Activated naive CD4-positive, alpha-beta T cell treated with anti-CD3 and anti-CD28 coated beads, Interleukin-2, amount 10 ng/mL, durations not matched to agents 7 days and 5 days (primary cell): ENCODE measurements around the gene MICAL3.
"Not testable (repeated sequence)": the region's sequence is repeated elsewhere in the genome, so short reads cannot be mapped to it uniquely, and the experiment has no call there.

ENCODE experiments used
- CTCF ChIA-PET: fragments of 350-600 bp; sonication (Branson Sonifier 250); formaldehyde crosslinking; loops from one replicate; lab custom pipeline; 2021; ENCODE audit warnings: antibody characterized with exemption; lab: Charles Lee
- DNase-seq: peaks from one replicate; pipeline ENCODE4 v3.0.0-alpha.2; 2020
- H3K27ac Mint-ChIP-seq: one replicate; pipeline ENCODE4 v1.8.0; 2021; ENCODE audit warnings: mild to moderate bottlenecking, moderate library complexity, mixed read lengths
- H3K27me3 Mint-ChIP-seq: one replicate; pipeline ENCODE4 v1.8.0; 2021; ENCODE audit warnings: mild to moderate bottlenecking, mixed read lengths
- H3K36me3 Mint-ChIP-seq: one replicate; pipeline ENCODE4 v1.8.0; 2021; ENCODE audit warnings: mixed read lengths
- H3K4me1 Mint-ChIP-seq: one replicate; pipeline ENCODE4 v1.8.0; 2021; ENCODE audit warnings: mixed read lengths
- H3K4me3 Mint-ChIP-seq: one replicate; pipeline ENCODE4 v1.8.0; 2021; ENCODE audit warnings: mild to moderate bottlenecking, moderate library complexity, mixed read lengths
- H3K9me3 Mint-ChIP-seq: one replicate; pipeline ENCODE4 v1.8.0; 2021; ENCODE audit warnings: mixed read lengths

MICAL3 gene

DNA sequence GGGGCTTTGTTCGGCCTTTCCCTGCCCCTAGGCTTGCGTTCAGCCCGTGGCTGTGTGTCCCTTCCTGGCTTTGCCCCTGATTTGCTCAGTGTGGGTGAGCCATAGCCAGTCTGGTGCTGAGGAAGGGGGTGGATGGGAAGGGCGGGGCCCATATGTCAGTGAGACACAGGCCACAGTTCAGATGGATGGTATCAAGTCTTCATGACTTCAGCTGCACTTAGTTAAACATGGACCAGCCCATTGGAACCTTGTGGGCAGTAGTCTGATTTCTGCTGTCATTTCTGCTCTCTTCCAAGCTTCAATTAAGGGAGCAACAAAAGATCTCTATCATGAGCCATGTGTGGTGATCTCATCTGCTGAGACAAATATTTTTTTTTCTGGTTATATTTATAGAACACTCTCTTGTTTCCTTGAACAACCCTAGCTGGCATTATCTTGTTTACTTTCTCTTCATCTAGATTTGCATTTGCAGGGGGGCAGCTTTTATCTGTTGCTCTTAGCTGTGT lies 31.9 kb upstream of the MICAL3 start:
- Mint-ChIP-seq H3K27ac (no peak overlapping the region), H3K4me3 (no peak overlapping the region), H3K36me3 (no peaks in the 10 kb centered on the region), H3K4me1 (peaks cover 2% of the 10 kb centered on the region), H3K27me3 (peaks cover 20% of the 10 kb centered on the region), H3K9me3 (no peaks in the 10 kb centered on the region)
- CTCF ChIA-PET, result interaction anchor here (0.7 to 0.9 kb wide), 2 partner anchors 20 to 226 kb away, joined by 3 to 4 read pairs; no protein-coding TSS in a partner anchor
- no peak for DNase-seq

DNA sequence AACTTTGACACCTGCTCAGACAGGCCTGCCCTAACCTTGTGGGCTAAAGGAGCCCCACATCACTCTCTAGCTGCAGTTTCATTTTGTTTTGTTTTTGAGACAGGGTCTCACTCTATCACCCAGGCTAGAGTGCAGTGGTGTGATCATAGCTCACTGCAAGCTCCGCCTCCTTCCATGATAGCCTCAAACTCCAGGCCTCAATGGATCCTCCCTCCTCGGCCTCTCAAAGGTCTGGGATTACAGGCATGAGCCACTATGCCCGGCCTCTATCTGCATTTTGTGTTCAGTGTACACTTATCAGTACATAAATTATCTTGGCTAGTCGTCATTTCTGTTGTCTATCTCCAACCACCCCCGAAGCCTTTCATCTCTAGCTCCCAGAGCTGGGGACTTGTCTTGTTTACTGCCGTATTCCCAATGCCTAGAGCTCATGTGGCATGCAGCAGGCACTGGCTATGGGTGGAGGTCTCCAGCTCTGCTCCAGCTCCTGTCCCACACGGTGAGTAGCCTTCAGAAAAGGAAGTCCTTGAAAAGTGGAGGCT lies 31.3 kb upstream of the MICAL3 start:
- Mint-ChIP-seq H3K9me3 (no peaks in the 10 kb centered on the region), H3K27ac (no peak overlapping the region), H3K4me1 (peaks cover 2% of the 10 kb centered on the region), H3K4me3 (no peak overlapping the region), H3K27me3 (peaks cover 17% of the 10 kb centered on the region), H3K36me3 (no peaks in the 10 kb centered on the region)
- DNase-seq, result no peak
- CTCF ChIA-PET, result interaction anchor here (0.7 to 0.9 kb wide), 2 partner anchors 20 to 225 kb away, joined by 3 to 4 read pairs; no protein-coding TSS in a partner anchor

DNA sequence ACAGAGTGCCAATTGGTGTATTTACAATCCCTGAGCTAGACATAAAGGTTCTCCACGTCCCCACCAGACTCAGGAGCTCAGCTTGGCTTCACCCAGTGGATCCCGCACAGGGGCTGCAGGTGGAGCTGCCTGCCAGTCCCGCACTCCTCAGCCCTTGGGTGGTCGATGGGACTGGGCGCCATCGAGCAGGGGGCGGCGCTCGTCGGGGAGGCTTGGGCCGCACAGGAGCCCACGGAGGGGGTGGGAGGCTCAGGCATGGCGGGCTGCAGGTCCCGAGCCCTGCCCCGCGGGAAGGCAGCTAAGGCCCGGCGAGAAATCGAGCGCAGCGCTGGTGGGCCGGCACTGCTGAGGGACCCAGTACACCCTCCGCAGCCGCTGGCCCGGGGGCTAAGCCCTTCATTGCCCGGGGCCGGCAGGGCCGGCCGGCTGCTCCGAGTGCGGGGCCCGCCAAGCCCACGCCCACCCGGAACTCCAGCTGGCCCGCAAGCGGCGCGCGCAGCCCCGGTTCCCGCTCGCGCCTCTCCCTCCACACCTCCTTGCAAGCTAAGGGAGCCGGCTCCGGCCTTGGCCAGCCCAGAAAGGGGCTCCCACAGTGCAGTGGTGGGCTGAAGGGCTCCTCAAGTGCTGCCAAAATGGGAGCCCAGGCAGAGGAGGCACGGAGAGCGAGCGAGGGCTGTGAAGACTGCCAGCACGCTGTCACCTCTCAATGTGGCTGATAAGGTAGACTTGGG lies 29.0 kb upstream of the MICAL3 start:
- H3K27ac Mint-ChIP-seq, DNase-seq, H3K4me3 Mint-ChIP-seq, H3K9me3 Mint-ChIP-seq, H3K36me3 Mint-ChIP-seq, H3K27me3 Mint-ChIP-seq, H3K4me1 Mint-ChIP-seq, CTCF ChIA-PET: not testable (repeated sequence)

DNA sequence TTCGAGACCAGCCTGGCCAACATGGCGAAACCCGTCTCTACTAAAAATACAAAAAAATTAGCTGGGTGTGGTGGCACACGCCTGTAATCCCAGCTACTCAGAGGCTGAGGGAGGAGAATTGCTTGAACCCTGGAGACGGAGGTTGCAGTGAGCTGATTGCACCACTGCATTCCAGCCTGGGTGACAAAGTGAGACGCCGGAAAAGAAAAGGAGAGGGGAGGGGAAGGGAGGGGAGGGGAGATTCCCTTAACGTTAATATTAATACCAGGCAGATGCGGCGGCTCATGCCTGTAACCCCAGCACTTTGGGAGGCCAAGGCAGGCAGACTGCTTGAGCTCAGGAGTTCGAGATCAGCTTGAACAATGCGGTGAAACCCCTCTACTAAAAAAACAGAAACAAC lies 26.8 kb upstream of the MICAL3 start:
- CTCF ChIA-PET, H3K4me1 Mint-ChIP-seq, H3K9me3 Mint-ChIP-seq, H3K36me3 Mint-ChIP-seq, H3K4me3 Mint-ChIP-seq, DNase-seq, H3K27ac Mint-ChIP-seq: not testable (repeated sequence)
- H3K27me3 Mint-ChIP-seq, result peaks cover 15% of the 10 kb centered on the region

DNA sequence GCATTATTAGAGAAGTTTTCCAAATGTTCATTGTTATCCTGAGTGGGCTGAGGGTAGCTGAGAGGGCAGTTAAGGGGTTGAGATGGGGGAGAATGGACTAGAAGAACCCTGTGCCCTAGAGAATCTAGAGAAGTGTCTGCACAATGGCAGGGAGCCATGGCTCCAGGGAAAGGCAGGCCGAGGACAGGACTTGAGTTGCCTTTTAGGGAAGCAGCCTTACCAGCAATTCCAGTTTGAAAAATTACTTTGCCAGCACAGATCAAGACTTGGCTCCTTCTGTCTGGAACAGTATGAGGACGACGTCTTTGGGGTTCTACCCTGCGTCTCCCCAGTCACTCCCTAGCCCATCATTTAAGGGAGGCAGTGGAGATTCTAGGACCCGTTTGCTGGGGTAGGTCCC lies 25.7 kb upstream of the MICAL3 start:
- Mint-ChIP-seq H3K4me1 (no peaks in the 10 kb centered on the region), H3K27ac (no peak overlapping the region), H3K4me3 (no peak overlapping the region), H3K36me3 (no peaks in the 10 kb centered on the region), H3K27me3 (peaks cover 15% of the 10 kb centered on the region), H3K9me3 (no peaks in the 10 kb centered on the region)
- CTCF ChIA-PET, result no interaction called here
- DNase-seq, result no peak

DNA sequence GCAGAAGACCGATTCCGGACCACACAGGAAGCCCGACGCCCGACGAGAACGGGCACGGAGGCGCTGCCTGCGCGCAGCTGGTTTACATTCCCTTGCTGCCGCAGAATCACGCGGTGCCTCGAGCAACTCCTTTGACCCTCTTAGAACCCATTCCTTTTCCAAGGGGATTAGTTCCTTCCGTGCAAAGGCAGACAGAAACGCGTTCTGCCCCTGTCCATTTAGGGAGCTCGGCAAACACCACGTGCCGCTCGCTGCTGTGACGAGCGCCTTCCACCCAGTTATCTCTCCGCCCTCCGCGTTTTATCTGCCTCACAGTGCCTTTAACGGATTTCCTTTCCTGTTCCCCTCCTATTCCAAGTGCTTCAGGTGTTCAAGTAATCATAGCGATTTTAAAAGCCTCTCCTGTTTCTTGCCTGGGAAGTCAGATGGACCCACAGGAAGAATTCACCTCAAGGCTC lies 24.1 kb upstream of the MICAL3 start:
- no peak for DNase-seq
- CTCF ChIA-PET, result no interaction called here
- no peak overlapping the region for H3K4me3 Mint-ChIP-seq
- H3K27ac Mint-ChIP-seq, result no peak overlapping the region
- no peaks in the 10 kb centered on the region for H3K36me3 Mint-ChIP-seq
- H3K9me3 Mint-ChIP-seq, result no peaks in the 10 kb centered on the region
- H3K27me3 Mint-ChIP-seq, result peaks cover 15% of the 10 kb centered on the region
- H3K4me1 Mint-ChIP-seq, result no peaks in the 10 kb centered on the region

DNA sequence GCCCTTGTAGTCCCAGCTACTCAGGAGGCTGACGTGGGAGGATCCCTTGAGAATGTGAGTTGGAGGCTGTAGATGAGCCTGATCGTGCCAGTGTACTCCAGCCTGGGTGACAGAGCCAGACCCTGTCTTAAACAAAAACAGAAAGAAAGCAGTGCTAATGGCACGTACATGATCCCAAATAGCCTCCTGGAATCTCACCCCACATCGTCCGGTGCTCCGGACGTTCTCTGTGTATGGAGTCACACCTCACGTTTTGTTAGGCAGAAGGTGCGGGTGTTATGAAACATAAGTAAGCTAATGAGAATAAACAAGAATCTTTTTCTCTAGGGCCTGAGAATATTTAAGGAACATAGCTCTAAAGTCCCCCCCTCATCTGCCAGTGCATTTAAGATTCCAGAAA lies 23.7 kb upstream of the MICAL3 start:
- DNase-seq, result no peak
- no peaks in the 10 kb centered on the region for H3K36me3 Mint-ChIP-seq
- CTCF ChIA-PET, result no interaction called here
- H3K4me3 Mint-ChIP-seq, result no peak overlapping the region
- H3K4me1 Mint-ChIP-seq, result no peaks in the 10 kb centered on the region
- H3K27me3 Mint-ChIP-seq, result peaks cover 15% of the 10 kb centered on the region
- H3K27ac Mint-ChIP-seq, result no peak overlapping the region
- H3K9me3 Mint-ChIP-seq, result no peaks in the 10 kb centered on the region

DNA sequence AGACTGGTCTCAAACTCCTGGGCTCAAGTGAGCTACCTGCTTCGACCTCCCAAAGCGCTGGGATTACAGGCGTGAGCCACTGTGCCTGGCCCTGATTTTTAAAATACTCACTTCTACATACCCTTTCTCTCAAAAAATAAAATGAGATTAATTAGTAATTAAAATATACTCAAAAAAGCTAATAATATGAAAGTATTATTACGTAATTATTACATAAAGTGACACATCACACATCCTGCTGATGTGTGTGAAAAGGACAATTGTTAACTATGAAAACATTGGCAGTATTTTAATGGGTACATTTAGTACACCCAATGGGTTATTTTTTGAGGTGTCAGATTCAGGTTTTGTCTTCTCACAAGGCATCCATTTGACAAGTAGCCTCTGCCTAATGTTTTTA lies 21.4 kb upstream of the MICAL3 start:
- H3K27me3 Mint-ChIP-seq, result peaks cover 15% of the 10 kb centered on the region
- H3K36me3 Mint-ChIP-seq, result no peaks in the 10 kb centered on the region
- CTCF ChIA-PET, result no interaction called here
- DNase-seq, result no peak
- no peak overlapping the region for H3K27ac Mint-ChIP-seq
- no peak overlapping the region for H3K4me3 Mint-ChIP-seq
- no peaks in the 10 kb centered on the region for H3K9me3 Mint-ChIP-seq
- H3K4me1 Mint-ChIP-seq, result no peaks in the 10 kb centered on the region

DNA sequence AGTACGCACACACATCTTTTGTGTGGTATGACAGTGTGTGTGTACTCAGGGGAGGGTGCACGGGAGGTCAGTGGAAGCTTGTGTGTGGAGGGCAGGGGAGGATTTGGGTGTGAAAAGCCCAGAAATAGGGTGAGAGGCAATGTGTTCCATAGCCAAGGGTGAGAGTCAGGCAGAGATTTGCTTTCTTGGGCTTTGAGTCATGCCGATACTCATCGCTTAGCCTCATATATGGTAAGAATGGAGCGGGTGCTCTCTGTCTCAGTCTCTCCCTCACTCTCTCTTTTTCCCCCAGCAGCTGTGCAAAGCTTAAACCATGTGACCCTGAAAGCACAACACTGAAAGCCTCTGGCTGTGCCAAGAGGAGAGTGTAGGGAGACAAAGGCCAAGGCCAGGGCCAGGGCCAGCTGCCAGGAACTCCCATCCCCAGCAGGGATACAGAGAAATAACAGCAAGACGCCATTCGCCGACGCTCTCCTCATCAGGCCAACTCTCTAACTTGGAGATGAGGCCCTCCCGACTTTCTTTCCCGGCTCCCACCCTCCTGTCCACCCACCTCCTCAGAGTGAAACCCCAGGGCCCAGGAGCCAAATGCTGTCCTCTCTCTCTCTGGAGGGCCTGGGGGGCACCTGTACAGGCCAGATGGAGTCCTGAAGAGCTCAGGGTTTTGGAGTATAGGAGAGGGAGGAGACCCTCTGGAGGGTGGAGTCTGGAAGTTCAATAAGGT lies 20.3 kb upstream of the MICAL3 start:
- no peak for DNase-seq
- Mint-ChIP-seq H3K4me1 (no peaks in the 10 kb centered on the region), H3K27me3 (peaks cover 15% of the 10 kb centered on the region), H3K4me3 (no peak overlapping the region), H3K9me3 (no peaks in the 10 kb centered on the region), H3K27ac (no peak overlapping the region), H3K36me3 (no peaks in the 10 kb centered on the region)
- CTCF ChIA-PET, result no interaction called here

DNA sequence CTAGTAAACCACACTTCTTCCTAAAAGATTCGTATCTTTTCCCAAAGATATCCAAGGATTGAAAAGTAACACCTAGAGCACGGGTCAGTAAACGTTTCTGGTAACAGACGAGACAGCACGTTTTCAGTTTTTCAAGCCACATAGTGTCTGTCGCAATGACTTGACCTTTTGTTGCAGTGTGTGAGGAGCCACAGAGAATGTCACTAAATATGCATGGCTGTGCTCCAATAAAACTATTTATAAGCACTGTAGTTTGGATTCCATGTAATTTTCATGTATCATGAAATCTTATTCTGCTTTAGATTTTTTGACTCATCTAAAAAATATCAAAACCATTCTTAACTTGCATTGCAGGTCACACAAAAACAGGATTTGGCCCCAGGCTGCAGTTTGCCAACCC lies 18.3 kb upstream of the MICAL3 start:
- CTCF ChIA-PET, result no interaction called here
- H3K4me1 Mint-ChIP-seq, result no peaks in the 10 kb centered on the region

DNA sequence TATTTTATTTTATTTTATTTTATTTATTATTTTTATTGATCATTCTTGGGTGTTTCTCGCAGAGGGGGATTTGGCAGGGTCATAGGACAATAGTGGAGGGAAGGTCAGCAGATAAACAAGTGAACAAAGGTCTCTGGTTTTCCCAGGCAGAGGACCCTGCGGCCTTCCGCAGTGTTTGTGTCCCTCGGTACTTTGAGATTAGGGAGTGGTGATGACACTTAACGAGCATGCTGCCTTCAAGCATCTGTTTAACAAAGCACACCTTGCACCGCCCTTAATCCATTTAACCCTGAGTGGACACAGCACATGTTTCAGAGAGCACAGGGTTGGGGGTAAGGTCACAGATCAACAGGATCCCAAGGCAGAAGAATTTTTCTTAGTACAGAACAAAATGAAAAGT lies 16.5 kb upstream of the MICAL3 start:
- H3K36me3 Mint-ChIP-seq, CTCF ChIA-PET, H3K27me3 Mint-ChIP-seq, H3K9me3 Mint-ChIP-seq, H3K4me1 Mint-ChIP-seq, H3K27ac Mint-ChIP-seq, H3K4me3 Mint-ChIP-seq, DNase-seq: not testable (repeated sequence)

More for the DNA sequence above, 18.3 kb upstream of the MICAL3 start:
- Mint-ChIP-seq H3K36me3 (no peaks in the 10 kb centered on the region), H3K9me3 (no peaks in the 10 kb centered on the region), H3K27ac (no peak overlapping the region), H3K27me3 (peaks cover 4% of the 10 kb centered on the region), H3K4me3 (no peak overlapping the region)
- DNase-seq, result no peak

DNA sequence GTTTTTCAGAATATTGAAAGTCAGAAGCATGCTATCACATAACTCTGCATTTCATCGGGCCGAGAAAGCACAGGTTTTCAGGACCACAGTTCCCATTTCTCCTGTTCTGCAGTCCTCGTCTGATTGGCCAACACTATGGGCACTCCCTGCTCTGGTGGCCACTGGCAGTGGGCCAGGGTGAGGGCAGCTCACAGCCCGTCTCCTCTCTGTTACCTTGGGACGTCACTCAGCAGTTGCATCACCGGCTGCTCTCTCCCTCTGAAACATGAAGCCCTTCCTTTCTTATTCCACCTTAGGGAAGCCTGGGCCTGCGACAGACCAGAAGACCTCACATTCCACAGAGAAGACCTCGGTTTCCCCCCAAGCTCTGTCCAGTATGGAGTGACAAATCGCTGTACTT lies 11.4 kb upstream of the MICAL3 start:
- no peak overlapping the region for H3K27ac Mint-ChIP-seq
- CTCF ChIA-PET, result interaction anchor here (0.6 kb wide), 1 partner anchor 40 kb away, joined by 3 read pairs; no protein-coding TSS in a partner anchor
- H3K9me3 Mint-ChIP-seq, result no peaks in the 10 kb centered on the region

DNA sequence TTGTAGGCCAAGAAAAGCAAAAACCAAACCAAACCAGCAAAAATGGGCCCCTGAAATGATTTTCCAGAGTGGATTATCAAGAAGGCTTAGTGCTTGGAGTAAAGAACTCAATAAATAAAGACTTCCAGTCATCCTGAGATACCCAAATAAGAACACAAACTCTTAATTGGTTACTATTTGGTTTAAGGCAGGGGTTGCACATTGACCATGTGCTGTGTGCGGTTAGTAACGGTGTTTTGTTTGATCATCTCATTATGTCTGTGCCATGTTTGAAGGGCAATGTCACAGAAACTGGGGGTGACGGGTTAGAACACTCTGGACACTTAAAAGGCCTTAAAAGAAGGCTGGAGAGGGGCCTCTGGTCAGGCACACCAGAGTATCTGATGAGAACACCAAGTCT lies 9.7 kb upstream of the MICAL3 start:
- Mint-ChIP-seq H3K4me3 (no peak overlapping the region), H3K27me3 (peaks cover 22% of the 10 kb centered on the region), H3K27ac (no peak overlapping the region), H3K9me3 (no peaks in the 10 kb centered on the region), H3K4me1 (no peaks in the 10 kb centered on the region), H3K36me3 (no peaks in the 10 kb centered on the region)
- DNase-seq, result no peak
- CTCF ChIA-PET, result no interaction called here

More for the DNA sequence above, 11.4 kb upstream of the MICAL3 start:
- H3K4me1 Mint-ChIP-seq, result no peaks in the 10 kb centered on the region
- H3K27me3 Mint-ChIP-seq, result peaks cover 13% of the 10 kb centered on the region
- no peak for DNase-seq
- H3K36me3 Mint-ChIP-seq, result no peaks in the 10 kb centered on the region
- H3K4me3 Mint-ChIP-seq, result no peak overlapping the region

DNA sequence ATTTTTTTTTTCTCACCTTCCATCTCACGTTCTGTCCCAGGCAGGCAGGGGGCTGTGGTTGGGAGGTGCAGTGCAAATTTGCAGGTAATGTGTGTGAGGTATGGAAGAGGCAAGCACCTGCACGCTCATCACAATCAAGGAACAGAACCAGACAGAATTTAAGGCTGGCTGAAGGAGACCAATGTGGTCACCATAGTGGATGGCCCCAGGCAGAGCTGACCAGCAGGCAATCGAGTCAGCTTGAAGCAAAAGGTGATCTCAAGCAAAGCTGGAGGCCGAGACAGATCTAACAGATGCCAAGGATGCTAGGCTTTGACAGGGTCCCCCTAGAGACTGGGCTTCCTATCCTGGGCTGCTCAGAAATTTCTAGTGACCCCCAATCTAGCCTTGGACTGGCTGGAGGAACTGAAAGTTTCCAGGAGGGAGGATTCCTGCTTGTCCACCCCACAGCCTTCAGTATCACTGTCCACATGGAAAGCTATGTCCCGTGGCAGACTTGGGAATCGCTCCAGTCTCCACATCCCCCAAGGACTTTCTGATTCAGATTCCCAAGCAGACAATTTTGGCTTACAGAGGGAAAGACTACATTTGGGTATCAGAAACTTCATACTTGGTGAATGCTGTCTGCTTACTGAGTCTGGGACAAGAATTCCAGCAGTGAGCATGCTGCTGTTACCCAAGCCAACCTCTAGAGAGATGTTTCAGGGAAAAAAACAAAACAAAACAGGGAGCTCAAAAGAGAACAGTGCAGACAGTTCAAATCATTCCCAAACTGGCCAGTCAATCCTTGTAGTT lies 9.0 kb upstream of the MICAL3 start:
- CTCF ChIA-PET, result interaction anchor here (0.7 kb wide), 1 partner anchor 25 kb away, joined by 4 read pairs; no protein-coding TSS in a partner anchor
- H3K4me1 Mint-ChIP-seq, result no peaks in the 10 kb centered on the region
- H3K36me3 Mint-ChIP-seq, result no peaks in the 10 kb centered on the region
- DNase-seq, result no peak
- no peak overlapping the region for H3K27ac Mint-ChIP-seq
- H3K9me3 Mint-ChIP-seq, result no peaks in the 10 kb centered on the region
- H3K27me3 Mint-ChIP-seq, result peaks cover 22% of the 10 kb centered on the region
- H3K4me3 Mint-ChIP-seq, result no peak overlapping the region
